Measurements from ENCODE around the gene HES6.

- no peak for TF ChIP-seq POLR2AphosphoS5 (IDR thresholded peaks at IDR 0.05; ENCODE audit: low read depth, low read length)
- no peak for TF ChIP-seq POLR2A (IDR thresholded peaks at IDR 0.05; ENCODE audit: low read depth, low read length)
- no peak for TF ChIP-seq TAF1 (IDR thresholded peaks at IDR 0.05; ENCODE audit: low read depth, low read length)
Observed at GRCh38 chr2:238278626-238279323, 38.9 kb upstream of the HES6 start.
